CD4-positive, alpha-beta T cell treated with Interleukin-10 for 1 hour (primary cell): ENCODE data around the gene IFNLR1.
"Not testable (repeated sequence)": the region's sequence is repeated elsewhere in the genome, so short reads cannot be mapped to it uniquely, and the experiment has no call there.

Experiments used
- DNase-seq: peaks from one replicate; pipeline ENCODE4 v3.0.0-alpha.2; 2020

The IFNLR1 gene

GRCh38 chr1:24186993-24187790 lies at the start of gene IFNLR1:
Gene IFNLR1 (minus strand): TSS chr1:24187289. CDS start chr1:24187248, 41 bp downstream.
- DNase-seq: peak; percentile 80

- no peak for DNase-seq
These were observed 49.1 kb upstream of the IFNLR1 start for GRCh38 chr1:24235921-24236788.

- no peak for DNase-seq
These were observed 46.9 kb upstream of the IFNLR1 start for GRCh38 chr1:24233684-24234600.

GRCh38 chr1:24231701-24232100 lies 44.6 kb upstream of the IFNLR1 start:
- no peak for DNase-seq

GRCh38 chr1:24228311-24228710 lies 41.2 kb upstream of the IFNLR1 start:
- DNase-seq: no peak

- no peak for DNase-seq
These were observed 39.7 kb upstream of the IFNLR1 start for GRCh38 chr1:24226749-24227148.

- no peak for DNase-seq
These were observed 37.7 kb upstream of the IFNLR1 start for GRCh38 chr1:24224761-24225160.

GRCh38 chr1:24224086-24224485 lies 37.0 kb upstream of the IFNLR1 start:
- no peak for DNase-seq

GRCh38 chr1:24222793-24223192 lies 35.7 kb upstream of the IFNLR1 start:
- no peak for DNase-seq

- DNase-seq: no peak
These were observed 35.0 kb upstream of the IFNLR1 start for GRCh38 chr1:24222008-24222605.

- DNase-seq: no peak
These were observed 34.2 kb upstream of the IFNLR1 start for GRCh38 chr1:24221246-24221645.

GRCh38 chr1:24216276-24217074 lies 29.4 kb upstream of the IFNLR1 start:
- no peak for DNase-seq

- no peak for DNase-seq
These were observed 28.2 kb upstream of the IFNLR1 start for GRCh38 chr1:24215226-24215814.

- DNase-seq: no peak
These were observed 25.3 kb upstream of the IFNLR1 start for GRCh38 chr1:24212376-24212775.

- no peak for DNase-seq
These were observed 23.1 kb upstream of the IFNLR1 start for GRCh38 chr1:24210195-24210627.

- DNase-seq: no peak
These were observed 22.0 kb upstream of the IFNLR1 start for GRCh38 chr1:24209097-24209496.

- DNase-seq: no peak
These were observed 20.6 kb upstream of the IFNLR1 start for GRCh38 chr1:24207709-24208108.

GRCh38 chr1:24207395-24207687 lies 20.3 kb upstream of the IFNLR1 start:
- DNase-seq: not testable (repeated sequence)

GRCh38 chr1:24206516-24207394 lies 19.7 kb upstream of the IFNLR1 start:
- no peak for DNase-seq

- DNase-seq: no peak
These were observed 19.0 kb upstream of the IFNLR1 start for GRCh38 chr1:24206083-24206464.
